Immature natural killer cell (primary cell): ENCODE measurements around the gene OTOGL. TPM values are rescaled to one million over a fixed set of nuclear protein-coding genes. Genes with fewer than 3 reads are reported as not detected.
"Not testable (repeated sequence)": the region's sequence is repeated elsewhere in the genome, so short reads cannot be mapped to it uniquely, and the experiment has no call there.

Experiments
- DNase-seq, 3 donors: peaks; one replicate each; pipeline ENCODE4 v3.0.0; 2022; ENCODE audit warnings: mixed read lengths in 1 of 3
- H3K27ac Mint-ChIP-seq, 6 donors: one replicate each; pipeline ENCODE4 v1.8.0; 2020; ENCODE audit warnings: mixed read lengths in 6 of 6, mild to moderate bottlenecking in 5 of 6, inconsistent platforms in 4 of 6, moderate library complexity in 3 of 6
- H3K27me3 Mint-ChIP-seq, 3 donors: one replicate each; pipeline ENCODE4 v1.8.0; 2020 to 2021; ENCODE audit warnings: low read depth in 3 of 3, mild to moderate bottlenecking in 3 of 3, mixed read lengths in 3 of 3, moderate library complexity in 3 of 3, inconsistent platforms in 1 of 3
- H3K36me3 Mint-ChIP-seq, 3 donors: one replicate each; pipeline ENCODE4 v1.8.0; 2020; ENCODE audit warnings: mixed read lengths in 3 of 3, inconsistent platforms in 2 of 3, mild to moderate bottlenecking in 2 of 3
- H3K4me1 Mint-ChIP-seq, 2 donors: one replicate each; pipeline ENCODE4 v1.8.0; 2020; ENCODE audit warnings: inconsistent platforms in 2 of 2, mild to moderate bottlenecking in 2 of 2, mixed read lengths in 2 of 2, moderate library complexity in 1 of 2
- H3K4me3 Mint-ChIP-seq, 5 donors: one replicate each; pipeline ENCODE4 v1.8.0; 2020; ENCODE audit warnings: mild to moderate bottlenecking in 5 of 5, mixed read lengths in 5 of 5, inconsistent platforms in 3 of 5, moderate library complexity in 3 of 5
- H3K9me3 Mint-ChIP-seq, 6 donors: one replicate each; pipeline ENCODE4 v1.8.0; 2020; ENCODE audit warnings: mild to moderate bottlenecking in 6 of 6, mixed read lengths in 6 of 6, inconsistent platforms in 4 of 6, moderate library complexity in 3 of 6
- polyA plus RNA-seq, 3 donors: library from polyadenylated mRNA; unstranded; fragments of 300-500 nt; fragmentation: Illumina TruSeq; gene quantifications; one replicate each; pipeline ENCODE4 v1.2.3, GENCODE V29; 2021

OTOGL gene
- polyA plus RNA-seq, 3 donors from 2014 or later: not detected

DNA sequence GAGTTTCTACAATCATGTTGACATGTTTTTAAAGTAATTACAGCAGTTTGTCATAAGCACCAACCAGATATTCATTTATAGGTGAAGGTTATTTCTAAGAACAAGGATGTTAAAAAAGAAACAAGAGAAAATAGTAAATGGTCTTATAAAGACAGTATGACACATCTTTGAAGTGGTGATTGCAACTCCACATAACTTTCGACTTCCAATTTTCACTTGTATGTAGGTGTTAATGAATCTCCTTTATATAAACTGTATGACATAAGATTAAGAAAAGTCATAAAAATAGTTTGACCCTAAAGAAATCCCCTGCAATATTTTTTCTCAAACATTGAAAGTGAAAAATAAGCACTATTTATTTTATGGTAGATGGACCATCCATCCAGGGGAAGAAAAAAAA, 199.9 kb downstream of the OTOGL start:
- Mint-ChIP-seq H3K27ac (no peak overlapping the region), H3K4me3 (no peak overlapping the region), H3K36me3 (no peaks in the 10 kb centered on the region), H3K9me3 (no peaks in the 10 kb centered on the region), H3K4me1 (no peaks in the 10 kb centered on the region), H3K27me3 (peaks cover 0 to 5% (median 0%) of the 10 kb centered on the region in 3 donors)
- no peak for DNase-seq

DNA sequence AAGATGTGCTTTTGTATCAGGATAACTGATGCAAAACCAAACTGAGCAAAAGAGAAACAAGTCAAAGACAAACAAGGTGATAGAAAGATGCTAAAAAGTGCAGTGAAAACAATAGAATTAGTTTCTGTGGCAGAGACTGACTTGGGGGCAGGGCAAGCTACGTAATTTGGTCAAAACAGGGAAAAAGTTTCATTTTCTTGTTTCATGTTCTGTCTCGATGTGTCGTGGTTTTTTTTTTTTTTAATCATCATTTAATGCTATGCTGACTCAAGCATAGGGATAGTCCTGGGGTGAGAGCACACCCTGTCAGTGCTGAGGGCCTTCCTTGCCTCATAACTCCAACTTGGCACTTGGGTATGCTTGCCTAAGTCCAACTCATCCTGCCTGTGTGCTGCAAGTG, 200.6 kb downstream of the OTOGL start:
- no peaks in the 10 kb centered on the region for H3K36me3 Mint-ChIP-seq
- no peaks in the 10 kb centered on the region for H3K9me3 Mint-ChIP-seq
- no peak overlapping the region for H3K4me3 Mint-ChIP-seq
- H3K27ac Mint-ChIP-seq: no peak overlapping the region
- H3K27me3 Mint-ChIP-seq: peaks cover 0 to 5% (median 0%) of the 10 kb centered on the region in 3 donors
- H3K4me1 Mint-ChIP-seq: no peaks in the 10 kb centered on the region
- no peak for DNase-seq

DNA sequence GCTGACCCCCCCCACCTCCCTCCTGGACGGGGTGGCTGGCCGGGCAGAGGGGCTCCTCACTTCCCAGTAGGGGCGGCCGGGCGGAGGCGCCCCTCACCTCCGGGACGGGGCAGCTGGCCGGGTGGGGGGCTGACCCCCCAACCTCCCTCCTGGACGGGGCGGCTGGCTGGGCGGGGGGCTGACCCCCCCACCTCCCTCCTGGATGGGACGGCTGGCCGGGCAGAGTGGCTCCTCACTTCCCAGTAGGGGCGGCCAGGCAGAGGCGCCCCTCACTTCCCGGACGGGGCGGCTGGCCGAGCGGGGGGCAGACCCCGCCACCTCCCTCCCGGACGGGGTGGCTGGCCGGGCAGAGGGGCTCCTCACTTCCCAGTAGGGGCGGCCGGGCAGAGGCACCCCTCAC, 208.1 kb downstream of the OTOGL start:
- not testable (repeated sequence) for H3K36me3 Mint-ChIP-seq, DNase-seq, H3K4me3 Mint-ChIP-seq, H3K27ac Mint-ChIP-seq, H3K27me3 Mint-ChIP-seq, H3K9me3 Mint-ChIP-seq, H3K4me1 Mint-ChIP-seq

GRCh38 chr12:80313209-80313608, 213.9 kb downstream of the OTOGL start:
- H3K4me1 Mint-ChIP-seq: no peaks in the 10 kb centered on the region
- H3K9me3 Mint-ChIP-seq: peaks cover 0 to 2% (median 0%) of the 10 kb centered on the region in 6 donors
- DNase-seq: no peak
- no peak overlapping the region for H3K4me3 Mint-ChIP-seq
- peaks cover 0 to 5% (median 4%) of the 10 kb centered on the region in 3 donors for H3K27me3 Mint-ChIP-seq
- no peaks in the 10 kb centered on the region for H3K36me3 Mint-ChIP-seq
- H3K27ac Mint-ChIP-seq: no peak overlapping the region

GRCh38 chr12:80314741-80315140, 215.4 kb downstream of the OTOGL start:
- Mint-ChIP-seq H3K9me3 (peaks cover 0 to 2% (median 0%) of the 10 kb centered on the region in 6 donors), H3K4me1 (no peaks in the 10 kb centered on the region), H3K27me3 (peaks cover 0 to 4% (median 3%) of the 10 kb centered on the region in 3 donors), H3K27ac (no peak overlapping the region), H3K36me3 (no peaks in the 10 kb centered on the region), H3K4me3 (no peak overlapping the region)
- no peak for DNase-seq

DNA sequence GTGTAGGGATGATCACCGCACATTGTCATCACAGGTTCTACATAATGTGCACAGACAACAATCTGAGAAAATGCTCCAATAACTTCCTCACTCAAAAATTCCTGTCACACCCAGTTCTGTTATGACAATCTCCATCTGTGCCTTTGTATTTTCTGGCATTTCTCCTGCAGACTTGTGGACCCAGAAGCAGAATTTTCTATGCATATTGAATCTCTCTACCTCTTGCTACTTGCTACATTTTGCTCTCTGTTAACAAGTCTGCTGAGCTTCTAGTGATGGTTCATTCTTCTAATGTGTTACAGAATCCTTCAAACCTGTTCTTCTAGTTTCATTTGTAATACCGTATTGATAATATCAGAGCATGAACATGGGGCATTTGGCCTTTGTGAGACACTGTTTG, 216.9 kb downstream of the OTOGL start:
- Mint-ChIP-seq H3K4me1 (no peaks in the 10 kb centered on the region), H3K4me3 (no peak overlapping the region), H3K9me3 (peaks cover 0 to 2% (median 0%) of the 10 kb centered on the region in 6 donors), H3K27ac (no peak overlapping the region), H3K27me3 (peaks cover 0 to 3% (median 2%) of the 10 kb centered on the region in 3 donors), H3K36me3 (no peaks in the 10 kb centered on the region)
- DNase-seq: no peak

DNA sequence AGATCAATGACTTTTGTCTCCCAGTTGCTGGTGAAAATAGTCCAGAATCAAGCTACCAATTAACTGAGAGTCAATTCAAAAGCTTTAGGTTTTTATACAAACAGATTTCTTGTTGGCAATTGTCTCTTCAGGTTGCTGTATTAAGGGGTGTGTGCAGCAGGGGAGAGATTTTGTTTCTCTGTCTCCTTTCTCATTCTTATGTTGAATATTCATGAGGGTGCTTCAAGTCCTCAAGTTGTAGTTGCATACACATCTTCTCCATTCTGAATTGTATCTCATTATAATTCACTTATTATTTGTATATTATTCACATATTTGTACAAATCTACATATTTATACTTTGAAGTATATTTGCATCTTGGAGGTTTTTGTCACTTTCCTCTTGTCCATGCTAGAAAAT, 218.0 kb downstream of the OTOGL start:
- Mint-ChIP-seq H3K4me3 (no peak overlapping the region), H3K27ac (no peak overlapping the region), H3K27me3 (peaks cover 0 to 2% (median 0%) of the 10 kb centered on the region in 3 donors), H3K4me1 (no peaks in the 10 kb centered on the region), H3K36me3 (no peaks in the 10 kb centered on the region), H3K9me3 (peaks cover 0 to 2% (median 0%) of the 10 kb centered on the region in 6 donors)
- DNase-seq: no peak

- no peak for DNase-seq
- no peaks in the 10 kb centered on the region for H3K4me1 Mint-ChIP-seq
- no peak overlapping the region for H3K27ac Mint-ChIP-seq
- no peak overlapping the region for H3K4me3 Mint-ChIP-seq
- no peaks in the 10 kb centered on the region for H3K36me3 Mint-ChIP-seq
- peaks cover 0 to 2% (median 0%) of the 10 kb centered on the region in 6 donors for H3K9me3 Mint-ChIP-seq
- H3K27me3 Mint-ChIP-seq: peaks cover 0 to 2% (median 0%) of the 10 kb centered on the region in 3 donors
These were observed 218.6 kb downstream of the OTOGL start for GRCh38 chr12:80317899-80318298.

DNA sequence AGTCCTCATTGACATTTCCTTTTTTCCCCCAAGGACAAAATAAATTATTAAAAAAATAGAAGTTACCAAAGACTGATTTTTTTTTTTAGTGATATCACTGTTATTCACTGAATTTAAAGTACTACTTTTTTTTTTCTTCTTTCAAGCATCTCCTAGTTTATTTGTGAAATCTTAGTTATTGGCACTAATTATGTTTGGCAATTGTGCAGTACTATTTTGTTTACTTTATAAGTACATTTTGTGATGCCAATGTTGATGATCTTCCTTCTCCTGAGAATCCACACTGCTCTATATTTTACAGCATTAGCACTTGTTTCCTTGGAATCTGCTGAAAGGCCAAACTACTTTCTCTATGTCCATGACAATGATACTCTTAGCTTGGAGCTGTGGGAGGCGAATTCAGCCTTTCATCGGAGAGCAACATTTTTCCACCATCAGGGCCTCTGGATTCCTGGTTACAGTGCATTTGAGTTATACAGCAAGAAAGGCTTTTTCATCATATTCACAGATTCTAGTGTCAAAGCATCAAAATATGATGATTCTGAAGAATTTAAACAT, 220.9 kb downstream of the OTOGL start:
- H3K27me3 Mint-ChIP-seq: no peaks in the 10 kb centered on the region
- no peak overlapping the region for H3K27ac Mint-ChIP-seq
- no peak overlapping the region for H3K4me3 Mint-ChIP-seq
- no peaks in the 10 kb centered on the region for H3K4me1 Mint-ChIP-seq
- no peaks in the 10 kb centered on the region for H3K36me3 Mint-ChIP-seq
- DNase-seq: no peak
- peaks cover 0 to 3% (median 0%) of the 10 kb centered on the region in 6 donors for H3K9me3 Mint-ChIP-seq

DNA sequence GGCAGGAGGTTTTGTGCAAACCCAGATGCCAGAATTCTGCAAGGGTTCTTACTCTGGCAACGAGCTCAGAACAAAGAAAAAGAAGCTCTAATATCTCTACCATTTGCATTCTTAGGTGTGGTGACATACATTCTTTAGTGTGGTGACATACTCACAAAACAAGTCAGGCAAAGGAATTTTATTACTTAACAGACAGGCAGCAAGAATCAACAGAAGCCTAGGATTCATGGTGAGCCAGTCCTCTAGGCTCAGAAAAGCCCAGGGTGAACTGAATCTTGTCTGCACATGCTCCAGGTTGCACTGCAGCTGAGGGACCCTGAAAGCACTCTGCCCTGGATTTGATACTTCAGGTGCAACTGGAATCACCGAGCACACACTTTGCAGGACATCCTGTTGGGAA, 222.3 kb downstream of the OTOGL start:
- no peak for DNase-seq
- H3K4me1 Mint-ChIP-seq: no peaks in the 10 kb centered on the region
- H3K36me3 Mint-ChIP-seq: no peaks in the 10 kb centered on the region
- H3K9me3 Mint-ChIP-seq: peaks cover 0 to 1% (median 0%) of the 10 kb centered on the region in 6 donors
- H3K27me3 Mint-ChIP-seq: peaks cover 0 to 2% (median 0%) of the 10 kb centered on the region in 3 donors
- H3K27ac Mint-ChIP-seq: no peak overlapping the region
- H3K4me3 Mint-ChIP-seq: no peak overlapping the region

DNA sequence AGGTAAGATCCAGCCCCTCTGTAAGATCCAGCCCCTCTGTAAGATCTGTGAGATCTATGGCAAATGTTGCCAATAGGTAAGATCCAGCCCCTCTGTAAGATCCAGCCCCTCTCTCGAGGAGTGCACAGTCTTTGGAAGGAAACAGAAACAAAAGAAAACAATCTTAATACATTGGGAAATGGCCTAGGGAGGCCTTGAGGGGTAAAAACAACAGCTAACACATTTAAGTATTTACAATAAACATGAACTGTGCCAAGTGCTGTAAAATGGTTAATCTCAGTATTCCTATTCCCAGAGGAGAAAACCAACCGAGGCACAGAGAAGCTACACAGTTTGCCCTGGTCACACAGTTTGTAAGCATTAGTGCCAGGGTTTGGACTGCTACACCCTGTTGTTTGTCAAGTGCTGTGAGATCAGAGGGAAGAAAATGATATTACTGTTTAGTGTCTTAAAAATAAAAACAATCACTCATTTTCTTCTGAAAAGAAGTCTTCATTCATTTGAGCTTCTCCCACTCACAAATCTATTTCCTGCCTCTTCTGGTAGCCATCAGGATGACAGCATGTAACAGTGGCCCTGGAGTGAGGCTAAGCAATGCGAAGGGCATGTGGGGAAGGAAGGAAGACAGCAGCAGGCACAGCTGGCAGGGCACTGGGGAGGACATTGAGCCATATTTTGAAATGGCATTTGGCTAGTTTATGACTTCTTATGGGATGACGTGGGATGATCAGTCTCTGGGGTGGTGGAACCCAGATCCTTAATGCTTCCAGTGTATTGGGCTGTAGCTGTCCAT, 226.0 kb downstream of the OTOGL start:
- Mint-ChIP-seq H3K27me3 (peaks cover 0 to 4% (median 0%) of the 10 kb centered on the region in 3 donors), H3K4me3 (no peak overlapping the region), H3K36me3 (no peaks in the 10 kb centered on the region), H3K4me1 (no peaks in the 10 kb centered on the region), H3K27ac (no peak overlapping the region), H3K9me3 (peaks cover 0 to 4% (median 0%) of the 10 kb centered on the region in 6 donors)
- no peak for DNase-seq

DNA sequence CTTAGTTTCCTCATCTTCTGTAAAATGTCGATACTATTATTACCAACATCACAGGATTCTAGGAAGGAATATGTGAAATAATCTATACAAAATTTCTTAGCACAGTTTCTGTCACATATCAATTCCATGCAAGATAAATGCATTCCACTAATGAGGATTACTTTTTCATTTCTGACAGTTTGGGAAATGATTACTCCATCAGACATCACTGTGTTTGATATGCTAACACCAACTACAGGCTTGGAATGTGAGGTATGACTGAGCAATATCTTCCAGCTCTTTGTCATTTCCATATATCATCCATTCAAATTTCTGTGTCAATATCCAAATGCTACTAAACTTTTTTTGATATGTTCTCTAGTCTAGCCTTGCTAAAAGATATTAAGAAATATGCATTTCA, 233.5 kb downstream of the OTOGL start:
- Mint-ChIP-seq H3K27me3 (peaks cover 0 to 5% (median 2%) of the 10 kb centered on the region in 3 donors), H3K4me1 (no peaks in the 10 kb centered on the region), H3K9me3 (peaks cover 0 to 4% (median under 1%) of the 10 kb centered on the region in 6 donors), H3K36me3 (no peaks in the 10 kb centered on the region), H3K4me3 (no peak overlapping the region), H3K27ac (no peak overlapping the region)
- DNase-seq: no peak

DNA sequence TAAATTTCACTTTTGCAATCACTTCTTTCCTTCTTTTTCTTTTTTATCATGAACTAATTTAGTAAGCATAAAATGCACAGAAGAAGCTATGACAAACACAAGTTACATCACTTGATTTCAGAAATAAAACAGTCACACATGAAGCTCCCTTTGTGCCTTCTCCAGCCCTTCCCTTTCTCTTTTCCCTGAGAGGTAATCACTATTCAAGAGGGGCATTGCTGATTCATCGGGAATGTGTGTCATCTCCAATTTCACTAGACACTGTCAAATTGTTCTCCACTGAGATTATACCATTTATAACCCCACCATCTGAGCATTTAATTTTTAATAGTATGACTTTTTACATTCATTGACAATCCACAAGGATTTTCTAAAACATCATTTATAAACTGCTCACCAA, 253.1 kb downstream of the OTOGL start:
- Mint-ChIP-seq H3K36me3 (no peaks in the 10 kb centered on the region), H3K4me3 (no peak overlapping the region), H3K9me3 (peaks cover 0 to 11% (median 3%) of the 10 kb centered on the region in 6 donors), H3K27me3 (peaks cover 0 to 3% (median 1%) of the 10 kb centered on the region in 3 donors), H3K4me1 (no peaks in the 10 kb centered on the region), H3K27ac (no peak overlapping the region)
- no peak for DNase-seq

- no peak for DNase-seq
- no peak overlapping the region for H3K27ac Mint-ChIP-seq
- H3K27me3 Mint-ChIP-seq: peaks cover 0 to 3% (median 0%) of the 10 kb centered on the region in 3 donors
- H3K36me3 Mint-ChIP-seq: no peaks in the 10 kb centered on the region
- no peaks in the 10 kb centered on the region for H3K4me1 Mint-ChIP-seq
- H3K9me3 Mint-ChIP-seq: peaks cover 0 to 11% (median 2%) of the 10 kb centered on the region in 6 donors
- H3K4me3 Mint-ChIP-seq: no peak overlapping the region
These were observed 253.9 kb downstream of the OTOGL start for GRCh38 chr12:80353254-80353653.
